CD4-positive, alpha-beta T cell (primary cell): ENCODE measurements around the gene VWA1. TPM values are rescaled to one million over a fixed set of nuclear protein-coding genes. Genes with fewer than 3 reads are reported as not detected.

ENCODE experiments used
- ATAC-seq: fragments of 200-7000 bp; cut with Tn5 transposase; one replicate; pipeline ENCODE4 v1.10.0; 2022; ENCODE audit warnings: mild to moderate bottlenecking; ENCODE audit not compliant: poor library complexity
- CTCF ChIA-PET: fragments of 350-600 bp; sonication (Branson Sonifier 250); formaldehyde crosslinking; loops from one replicate; lab custom pipeline; 2021; ENCODE audit warnings: antibody characterized with exemption, inconsistent platforms; lab: Charles Lee
- POLR2A ChIA-PET: fragments of 350-600 bp; sonication (Branson Sonifier 250); formaldehyde crosslinking; loops from one replicate; lab custom pipeline; 2021; ENCODE audit warnings: antibody characterized with exemption, inconsistent platforms; lab: Charles Lee
- DNase-seq, 14 experiments: peaks; one replicate each; pipeline ENCODE4 v3.0.0-alpha.2; 2013 to 2020; ENCODE audit warnings: mixed read lengths in 2 of 14
- H3K27ac ChIP-seq, 2 donors: one replicate each; pipeline versions ENCODE4 v1.5.1 to v1.7.0; 2013; ENCODE audit warnings: low read length in 2 of 2, low read depth in 1 of 2, mild to moderate bottlenecking in 1 of 2
- H3K27me3 ChIP-seq, 2 experiments: 1 replicate in 1 of 2; 2 replicates in 1 of 2; pipeline versions ENCODE4 v1.6.1 to v1.7.0; 2013; ENCODE audit warnings: low read length in 2 of 2, control low read depth in 1 of 2, mild to moderate bottlenecking in 1 of 2, moderate library complexity in 1 of 2; ENCODE audit not compliant: insufficient read depth in 2 of 2, control insufficient read depth in 1 of 2
- H3K36me3 ChIP-seq: one replicate; pipeline ENCODE4 v1.6.1; 2013; ENCODE audit warnings: low read length, control low read depth; ENCODE audit not compliant: insufficient read depth
- H3K4me1 ChIP-seq: one replicate; pipeline ENCODE4 v1.6.1; 2013; ENCODE audit warnings: low read length, control low read depth; ENCODE audit not compliant: insufficient read depth
- H3K4me3 ChIP-seq: one replicate; pipeline ENCODE4 v1.5.1; 2013; ENCODE audit warnings: mild to moderate bottlenecking, low read length, moderate library complexity
- H3K9me3 ChIP-seq, 2 experiments: 1 replicate in 1 of 2; 2 replicates in 1 of 2; pipeline versions ENCODE4 v1.6.1 to v1.7.0; 2013; ENCODE audit warnings: low read length in 2 of 2, mild to moderate bottlenecking in 2 of 2, control low read depth in 1 of 2, moderate library complexity in 1 of 2; ENCODE audit not compliant: control insufficient read depth in 1 of 2, insufficient read depth in 1 of 2
- H3K27ac Mint-ChIP-seq: one replicate; pipeline ENCODE4 v1.8.0; 2020; ENCODE audit warnings: mixed read lengths
- H3K27me3 Mint-ChIP-seq: one replicate; pipeline ENCODE4 v1.8.0; 2021; ENCODE audit warnings: mixed read lengths
- H3K36me3 Mint-ChIP-seq: one replicate; pipeline ENCODE4 v1.8.0; 2021; ENCODE audit warnings: low read depth, mixed read lengths
- H3K4me1 Mint-ChIP-seq: one replicate; pipeline ENCODE4 v1.8.0; 2021; ENCODE audit warnings: low read depth, mixed read lengths
- H3K4me3 Mint-ChIP-seq: one replicate; pipeline ENCODE4 v1.8.0; 2020; ENCODE audit warnings: mild to moderate bottlenecking, mixed read lengths
- H3K9me3 Mint-ChIP-seq: one replicate; pipeline ENCODE4 v1.8.0; 2020; ENCODE audit warnings: mixed read lengths
- intact Hi-C, 2 experiments: fragments of 100-400 bp; cut with DNase I in 1 of 2; cut with micrococcal nuclease in 1 of 2; formaldehyde crosslinking; loops; one replicate each; pipeline versions ENCODE4 v1.15.1 to v1.9.0; 2023 to 2025; cut with DNase I, micrococcal nuclease
- total RNA-seq, 174 experiments: library from RNA in 2 of 174; stranded (reverse) in 2 of 174; gene quantifications; one replicate each; pipeline ENCODE4 v1.2.3 and lab custom pipeline; 2021 to 2026
- TF ChIP-seq, protein P1 (sequence below): fragments of 200-600 bp; IDR thresholded peaks from one replicate; pipeline ENCODE4 v1.8.0; 2022; ENCODE audit warnings: antibody characterized with exemption, mild to moderate bottlenecking

VWA1 gene
- total RNA-seq, 2 experiments from 2014 or later: not detected

DNA sequence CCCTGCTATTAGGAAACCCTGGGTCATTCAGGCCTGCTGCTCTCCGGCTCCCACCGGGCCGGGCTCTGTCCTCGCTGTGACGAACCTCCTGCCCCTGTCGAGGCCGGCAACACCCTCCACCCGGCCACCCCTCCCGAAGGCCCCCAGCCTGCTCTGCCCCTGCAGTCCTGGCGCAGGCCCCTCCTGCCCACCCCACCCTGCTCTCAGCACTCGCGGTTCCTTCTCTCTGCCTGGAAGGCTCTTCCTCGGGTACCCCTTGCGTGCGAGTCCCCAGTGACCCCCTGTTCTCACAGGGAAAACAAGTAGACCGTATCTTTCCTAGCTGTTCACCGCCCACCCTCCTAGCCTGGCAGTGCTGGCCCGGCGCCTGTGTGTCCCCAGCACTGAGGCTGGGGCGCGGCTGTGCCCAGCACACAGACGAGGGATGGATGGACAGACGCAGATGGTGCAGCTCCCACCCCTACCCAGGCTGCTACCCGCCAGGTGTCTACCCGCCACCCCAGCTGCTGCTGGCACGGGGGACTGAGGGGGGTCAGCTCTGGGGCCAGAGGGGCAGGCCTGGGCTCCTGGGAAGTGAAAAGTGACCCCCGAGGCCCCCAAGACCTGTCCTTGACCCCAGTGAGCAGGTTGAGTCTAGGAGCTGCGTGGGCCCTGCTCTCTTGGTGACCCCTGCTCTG, 3.1 kb upstream of the VWA1 start:
- Mint-ChIP-seq H3K27me3 (peaks cover 29% of the 10 kb centered on the region), H3K4me1 (no peaks in the 10 kb centered on the region), H3K9me3 (no peaks in the 10 kb centered on the region), H3K4me3 (no peak overlapping the region), H3K36me3 (no peaks in the 10 kb centered on the region), H3K27ac (no peak overlapping the region)
- ATAC-seq: no peak
- peaks cover 0 to 22% of the 10 kb centered on the region in 2 experiments for H3K9me3 ChIP-seq
- no peaks in the 10 kb centered on the region for H3K36me3 ChIP-seq
- peaks cover 50 to 59% of the 10 kb centered on the region in 2 experiments for H3K27me3 ChIP-seq
- POLR2A ChIA-PET: no interaction called here
- intact Hi-C loops: no loop called here
- H3K4me1 ChIP-seq: peaks cover 24% of the 10 kb centered on the region
- H3K27ac ChIP-seq: no peak overlapping the region
- CTCF ChIA-PET: no interaction called here
- no peak for DNase-seq
- TF ChIP-seq, protein P1, sequence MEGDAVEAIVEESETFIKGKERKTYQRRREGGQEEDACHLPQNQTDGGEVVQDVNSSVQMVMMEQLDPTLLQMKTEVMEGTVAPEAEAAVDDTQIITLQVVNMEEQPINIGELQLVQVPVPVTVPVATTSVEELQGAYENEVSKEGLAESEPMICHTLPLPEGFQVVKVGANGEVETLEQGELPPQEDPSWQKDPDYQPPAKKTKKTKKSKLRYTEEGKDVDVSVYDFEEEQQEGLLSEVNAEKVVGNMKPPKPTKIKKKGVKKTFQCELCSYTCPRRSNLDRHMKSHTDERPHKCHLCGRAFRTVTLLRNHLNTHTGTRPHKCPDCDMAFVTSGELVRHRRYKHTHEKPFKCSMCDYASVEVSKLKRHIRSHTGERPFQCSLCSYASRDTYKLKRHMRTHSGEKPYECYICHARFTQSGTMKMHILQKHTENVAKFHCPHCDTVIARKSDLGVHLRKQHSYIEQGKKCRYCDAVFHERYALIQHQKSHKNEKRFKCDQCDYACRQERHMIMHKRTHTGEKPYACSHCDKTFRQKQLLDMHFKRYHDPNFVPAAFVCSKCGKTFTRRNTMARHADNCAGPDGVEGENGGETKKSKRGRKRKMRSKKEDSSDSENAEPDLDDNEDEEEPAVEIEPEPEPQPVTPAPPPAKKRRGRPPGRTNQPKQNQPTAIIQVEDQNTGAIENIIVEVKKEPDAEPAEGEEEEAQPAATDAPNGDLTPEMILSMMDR: no peak
- H3K4me3 ChIP-seq: no peak overlapping the region

DNA sequence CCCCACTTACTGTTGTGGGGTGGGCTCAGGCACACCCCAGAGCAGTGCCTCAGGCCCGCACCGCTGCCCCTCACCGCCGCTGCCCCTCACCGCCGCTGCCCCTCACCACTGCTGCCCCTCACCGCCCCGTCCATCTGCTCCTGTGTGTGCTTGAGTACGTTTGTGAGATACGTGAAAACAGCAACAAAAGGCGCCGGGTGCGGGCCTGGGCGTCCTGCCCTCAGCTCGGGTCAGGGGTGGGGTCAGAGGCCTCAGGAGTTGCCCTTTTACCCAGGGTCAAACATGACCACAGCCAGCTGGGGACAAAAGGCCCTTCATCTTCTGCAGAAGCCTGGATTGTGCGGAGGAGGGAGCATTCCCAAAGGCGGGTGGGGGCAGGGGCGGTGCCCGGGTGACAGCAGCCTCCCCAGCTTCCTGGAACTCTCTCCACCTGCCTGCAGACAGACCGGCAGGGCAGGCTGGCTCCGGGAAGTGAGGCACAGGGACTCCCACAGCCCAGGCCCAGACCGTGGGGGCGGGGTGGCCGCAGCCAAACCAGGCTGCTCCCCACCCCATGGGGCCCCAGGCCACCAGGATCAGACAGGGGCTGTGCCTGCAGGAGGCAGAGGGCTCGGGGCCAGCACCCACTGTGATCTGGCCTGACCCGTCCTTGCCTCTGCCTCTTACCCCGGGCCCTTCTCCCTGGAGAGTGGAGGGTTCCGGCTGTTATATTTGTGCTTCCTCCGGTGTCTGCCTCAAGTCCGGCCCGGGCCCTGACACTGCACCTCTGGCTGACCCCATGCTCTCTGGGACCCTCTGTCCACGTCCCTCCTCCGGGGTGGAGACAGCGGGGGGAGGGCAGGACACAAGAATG, 2.3 kb upstream of the VWA1 start:
- Mint-ChIP-seq H3K9me3 (no peaks in the 10 kb centered on the region), H3K36me3 (no peaks in the 10 kb centered on the region), H3K4me1 (no peaks in the 10 kb centered on the region), H3K27me3 (peaks cover 29% of the 10 kb centered on the region), H3K4me3 (no peak overlapping the region), H3K27ac (no peak overlapping the region)
- Histone ChIP-seq H3K9me3 (peaks cover 0 to 26% of the 10 kb centered on the region in 2 experiments), H3K4me1 (peaks cover 24% of the 10 kb centered on the region), H3K27ac (no peak overlapping the region), H3K4me3 (no peak overlapping the region), H3K27me3 (peaks cover 58 to 66% of the 10 kb centered on the region in 2 experiments), H3K36me3 (no peaks in the 10 kb centered on the region)
- ChIA-PET CTCF (no interaction called here), POLR2A (no interaction called here)
- TF ChIP-seq, protein P1: no peak
- no peak for ATAC-seq
- DNase-seq: no peak
- intact Hi-C loops: no loop called here

DNA sequence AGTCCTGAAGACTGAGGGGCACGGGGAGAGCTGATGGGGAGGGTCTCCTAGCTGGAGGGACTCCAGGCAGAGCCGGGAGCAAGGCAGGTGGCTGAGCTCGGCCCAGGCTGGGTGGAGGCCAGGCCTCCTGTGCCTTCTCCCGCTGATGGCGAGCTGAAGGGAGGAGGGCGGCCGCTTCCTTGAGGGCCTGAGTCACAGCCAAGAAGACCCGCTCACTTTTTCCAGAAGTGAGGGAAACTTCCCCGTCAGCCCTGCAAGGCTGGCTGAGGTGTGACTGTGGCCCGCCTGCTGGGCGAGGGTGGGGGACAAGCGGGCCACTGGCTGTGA, 1.7 kb upstream of the VWA1 start:
- peaks cover 58 to 68% of the 10 kb centered on the region in 2 experiments for H3K27me3 ChIP-seq
- TF ChIP-seq, protein P1: no peak
- DNase-seq: no peak
- Mint-ChIP-seq H3K36me3 (no peaks in the 10 kb centered on the region), H3K27ac (no peak overlapping the region), H3K4me1 (no peaks in the 10 kb centered on the region), H3K27me3 (peaks cover 23% of the 10 kb centered on the region), H3K9me3 (no peaks in the 10 kb centered on the region), H3K4me3 (no peak overlapping the region)
- CTCF ChIA-PET: no interaction called here
- POLR2A ChIA-PET: no interaction called here
- no peak overlapping the region for H3K4me3 ChIP-seq
- no peak for ATAC-seq
- H3K27ac ChIP-seq: no peak overlapping the region
- H3K4me1 ChIP-seq: peaks cover 24% of the 10 kb centered on the region
- no peaks in the 10 kb centered on the region for H3K36me3 ChIP-seq
- peaks cover 0 to 29% of the 10 kb centered on the region in 2 experiments for H3K9me3 ChIP-seq
- intact Hi-C loops: no loop called here
